Stimulated activated CD4-positive, alpha-beta T cell treated with anti-CD3 and anti-CD28 coated beads, Interleukin-4, amount 100 ng/mL, for 4 hours (primary cell): ENCODE results near the gene NEUROD2.

Source experiments
- DNase-seq, 2 experiments: peaks; one replicate each; pipeline ENCODE4 v3.0.0-alpha.2; 2020

The NEUROD2 gene

GRCh38 chr17:39578272-39578671 is 29.4 kb downstream of the NEUROD2 start:
- DNase-seq, result no peak

- DNase-seq, result no peak
Measured at GRCh38 chr17:39576187-39576586, 31.5 kb downstream of the NEUROD2 start.

- DNase-seq, result peak in 1 of 2 experiments; percentile 18
Measured at GRCh38 chr17:39573447-39574298, 34.0 kb downstream of the NEUROD2 start.

- DNase-seq, result no peak
Measured at GRCh38 chr17:39572121-39572520, 35.6 kb downstream of the NEUROD2 start.

- DNase-seq, result no peak
Measured at GRCh38 chr17:39569126-39569525, 38.6 kb downstream of the NEUROD2 start.

- DNase-seq, result no peak
Measured at GRCh38 chr17:39568702-39569101, 39.0 kb downstream of the NEUROD2 start.

- DNase-seq, result no peak
Measured at GRCh38 chr17:39566094-39566850, 41.4 kb downstream of the NEUROD2 start.

GRCh38 chr17:39564211-39564848 is 43.4 kb downstream of the NEUROD2 start:
- DNase-seq, result no peak

GRCh38 chr17:39563476-39563875 is 44.2 kb downstream of the NEUROD2 start:
- no peak for DNase-seq

GRCh38 chr17:39562976-39563375 is 44.7 kb downstream of the NEUROD2 start:
- no peak for DNase-seq

GRCh38 chr17:39562395-39562794 is 45.3 kb downstream of the NEUROD2 start:
- no peak for DNase-seq

- no peak for DNase-seq
Measured at GRCh38 chr17:39556423-39556822, 51.3 kb downstream of the NEUROD2 start.

- no peak for DNase-seq
Measured at GRCh38 chr17:39555368-39555767, 52.4 kb downstream of the NEUROD2 start.
